Midbrain (tissue), 1 donor: ENCODE data around the gene CUBN.
"Not testable (repeated sequence)": the region's sequence is repeated elsewhere in the genome, so short reads cannot be mapped to it uniquely, and the experiment has no call there.

Experiments
- DNase-seq: peaks from one replicate; lab custom pipeline; 2025; lab: John Stamatoyannopoulos, UW

CUBN gene

GRCh38 chr10:17141504-17142229 is 12.1 kb upstream of the CUBN start:
- no peak for DNase-seq

- no peak for DNase-seq
Measured at GRCh38 chr10:17140386-17140761, 10.8 kb upstream of the CUBN start.

GRCh38 chr10:17138460-17139042 is 8.9 kb upstream of the CUBN start:
- DNase-seq = no peak

GRCh38 chr10:17134737-17135260 is 5.2 kb upstream of the CUBN start:
- no peak for DNase-seq

DNA sequence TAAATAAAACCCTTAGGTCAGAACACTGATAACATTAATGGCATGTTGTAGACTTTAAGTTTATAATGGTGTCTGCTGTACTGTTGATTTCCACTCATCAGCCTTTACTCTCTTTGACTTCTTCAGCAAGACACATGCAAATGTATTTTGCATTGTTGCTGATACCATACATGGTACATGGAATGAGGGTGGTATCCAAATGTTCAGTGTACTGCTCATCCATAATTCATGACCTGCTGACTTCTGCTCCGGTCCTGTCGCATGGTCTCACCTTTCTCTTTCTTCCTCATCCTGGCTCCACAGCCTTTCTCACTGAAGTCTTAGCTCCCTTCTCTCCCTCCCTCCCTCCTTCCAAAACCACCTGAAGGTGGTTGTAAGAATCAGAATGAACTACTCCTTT is 4.7 kb upstream of the CUBN start:
- DNase-seq = no peak

GRCh38 chr10:17128261-17128660 is 1.4 kb downstream of the CUBN start:
- no peak for DNase-seq

DNA sequence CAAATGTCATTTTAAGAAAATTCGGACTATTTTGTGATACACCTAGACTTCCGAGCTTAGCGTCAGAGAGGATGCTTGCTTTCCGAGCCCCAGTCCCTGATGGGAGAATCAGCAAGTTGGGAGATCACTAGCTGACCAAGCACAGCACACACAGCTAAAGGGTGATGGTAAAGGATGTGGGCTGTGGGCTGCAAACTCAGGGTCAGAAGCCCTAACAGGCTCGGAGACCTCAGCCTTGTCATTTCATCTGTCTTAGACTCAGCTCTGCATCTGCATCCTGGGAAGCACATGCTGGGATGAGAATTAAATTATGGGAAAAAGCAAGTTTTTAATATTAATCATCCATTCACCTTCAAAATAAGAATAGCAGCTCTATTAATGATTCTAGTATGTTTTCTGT is 3.3 kb downstream of the CUBN start:
- no peak for DNase-seq

- DNase-seq = no peak
Measured at GRCh38 chr10:17125206-17125893, 4.3 kb downstream of the CUBN start.

GRCh38 chr10:17123961-17124360 is 5.7 kb downstream of the CUBN start:
- no peak for DNase-seq

GRCh38 chr10:17122726-17123661 is 6.6 kb downstream of the CUBN start:
- DNase-seq = no peak

- DNase-seq = no peak
Measured at GRCh38 chr10:17122052-17122451, 7.6 kb downstream of the CUBN start.

DNA sequence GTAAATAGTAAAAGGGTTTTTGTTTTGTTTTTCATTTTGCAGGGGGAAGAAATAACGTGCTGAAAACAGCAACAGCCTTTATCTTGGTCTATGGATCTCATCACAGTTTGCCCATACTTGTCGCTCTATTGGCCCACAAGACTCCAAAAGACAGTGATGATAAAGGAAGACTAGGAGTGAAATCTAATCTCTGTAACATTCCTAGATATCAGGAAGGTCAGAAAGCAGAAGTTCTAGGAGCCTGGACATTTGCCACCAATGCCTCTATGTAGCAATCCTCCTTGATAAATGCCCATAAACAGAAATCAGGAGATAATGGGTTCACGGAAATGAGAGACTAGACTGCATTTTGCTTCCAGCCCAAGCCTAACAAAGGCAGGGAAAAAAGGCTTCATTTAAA is 8.9 kb downstream of the CUBN start:
- no peak for DNase-seq

DNA sequence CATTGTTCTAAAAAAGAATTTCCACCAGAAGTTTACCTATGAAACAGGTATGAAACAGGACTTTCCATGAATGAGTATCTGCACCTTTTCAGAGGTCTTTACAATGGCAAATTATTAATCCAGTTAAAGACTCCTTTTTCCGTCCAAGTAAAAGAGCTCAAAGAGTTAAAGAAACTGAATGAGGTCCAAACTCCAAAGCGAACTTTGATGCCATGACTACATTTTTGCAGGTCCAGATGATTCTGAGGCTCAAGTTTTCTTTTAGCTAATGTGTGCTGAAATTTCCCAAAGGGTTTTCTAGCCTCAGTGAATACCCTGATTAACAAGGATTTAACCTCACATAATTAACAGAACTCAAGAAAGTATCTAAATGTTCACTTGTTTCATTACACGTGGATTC is 9.8 kb downstream of the CUBN start:
- DNase-seq = no peak

GRCh38 chr10:17116193-17116592 is 13.4 kb downstream of the CUBN start:
- no peak for DNase-seq

- no peak for DNase-seq
Measured at GRCh38 chr10:17115683-17116082, 13.9 kb downstream of the CUBN start.

- not testable (repeated sequence) for DNase-seq
Measured at GRCh38 chr10:17114878-17115444, 14.7 kb downstream of the CUBN start.

GRCh38 chr10:17113889-17114540 is 15.6 kb downstream of the CUBN start:
- DNase-seq = no peak

- DNase-seq = no peak
Measured at GRCh38 chr10:17113346-17113745, 16.3 kb downstream of the CUBN start.

GRCh38 chr10:17112566-17112965 is 17.0 kb downstream of the CUBN start:
- DNase-seq = no peak

GRCh38 chr10:17109475-17110207 is 20.0 kb downstream of the CUBN start:
- DNase-seq = no peak
